ENCODE data around the gene IGF2BP2. TPM values are rescaled to one million over a fixed set of nuclear protein-coding genes. Genes with fewer than 3 reads are reported as not detected.

Gene IGF2BP2
- total RNA-seq, 1 donor, result 67.8 TPM

GRCh38 chr3:185797993-185798830 is 26.6 kb downstream of the IGF2BP2 start:
- TF ChIP-seq, protein P1, sequence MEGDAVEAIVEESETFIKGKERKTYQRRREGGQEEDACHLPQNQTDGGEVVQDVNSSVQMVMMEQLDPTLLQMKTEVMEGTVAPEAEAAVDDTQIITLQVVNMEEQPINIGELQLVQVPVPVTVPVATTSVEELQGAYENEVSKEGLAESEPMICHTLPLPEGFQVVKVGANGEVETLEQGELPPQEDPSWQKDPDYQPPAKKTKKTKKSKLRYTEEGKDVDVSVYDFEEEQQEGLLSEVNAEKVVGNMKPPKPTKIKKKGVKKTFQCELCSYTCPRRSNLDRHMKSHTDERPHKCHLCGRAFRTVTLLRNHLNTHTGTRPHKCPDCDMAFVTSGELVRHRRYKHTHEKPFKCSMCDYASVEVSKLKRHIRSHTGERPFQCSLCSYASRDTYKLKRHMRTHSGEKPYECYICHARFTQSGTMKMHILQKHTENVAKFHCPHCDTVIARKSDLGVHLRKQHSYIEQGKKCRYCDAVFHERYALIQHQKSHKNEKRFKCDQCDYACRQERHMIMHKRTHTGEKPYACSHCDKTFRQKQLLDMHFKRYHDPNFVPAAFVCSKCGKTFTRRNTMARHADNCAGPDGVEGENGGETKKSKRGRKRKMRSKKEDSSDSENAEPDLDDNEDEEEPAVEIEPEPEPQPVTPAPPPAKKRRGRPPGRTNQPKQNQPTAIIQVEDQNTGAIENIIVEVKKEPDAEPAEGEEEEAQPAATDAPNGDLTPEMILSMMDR (IDR thresholded peaks at IDR 0.05; ENCODE audit: insufficient read depth, low read depth, low read length), result no peak
- no peak overlapping the region for H3K4me3 ChIP-seq (ENCODE audit: low read depth, low read length)
- no peak for DNase-seq (ENCODE audit: low read depth)

DNA sequence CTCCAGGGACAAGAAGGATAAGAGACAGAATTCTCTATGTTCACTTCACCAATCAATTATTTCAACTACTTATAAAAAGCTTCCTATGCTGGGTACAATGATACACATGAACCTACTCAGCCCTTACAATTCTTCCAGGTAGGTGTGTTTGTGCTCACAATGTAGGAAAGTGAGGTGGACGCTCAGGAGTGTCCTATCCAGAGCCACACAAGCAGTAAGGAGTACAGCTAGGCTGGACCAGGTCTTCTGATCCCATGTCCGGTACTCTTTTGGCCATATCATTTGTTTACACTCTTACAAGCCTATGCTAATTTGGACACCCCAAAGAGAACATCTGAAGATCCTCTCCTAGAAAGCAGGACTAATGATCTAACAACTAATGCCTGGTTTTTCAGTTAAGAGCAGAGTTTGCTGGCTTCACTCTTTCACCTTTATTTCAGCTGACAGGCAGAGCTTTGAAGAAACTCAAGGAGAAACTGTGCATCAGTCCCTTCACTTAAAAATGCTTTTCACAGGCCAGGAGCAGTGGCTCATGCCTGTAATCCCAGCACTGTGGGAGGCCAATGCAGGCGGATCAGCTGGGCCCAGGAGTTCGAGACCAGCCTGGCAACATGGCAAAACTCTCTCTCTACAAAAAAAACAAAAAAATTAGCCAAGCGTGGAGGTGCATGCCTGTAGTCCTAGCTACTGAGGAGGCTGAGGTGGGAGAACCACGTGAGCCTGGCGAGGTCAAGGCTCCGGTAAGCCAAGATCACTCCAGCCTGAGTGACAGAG is 27.5 kb downstream of the IGF2BP2 start:
- TF ChIP-seq, protein P1 (IDR thresholded peaks at IDR 0.05; ENCODE audit: insufficient read depth, low read depth, low read length), result no peak
- DNase-seq (ENCODE audit: low read depth), result no peak
- no peak overlapping the region for H3K4me3 ChIP-seq (ENCODE audit: low read depth, low read length)

- no peak overlapping the region for H3K4me3 ChIP-seq (ENCODE audit: low read depth, low read length)
- TF ChIP-seq, protein P1 (IDR thresholded peaks at IDR 0.05; ENCODE audit: insufficient read depth, low read depth, low read length), result no peak
- DNase-seq (ENCODE audit: low read depth), result peak; percentile 44
Measured at GRCh38 chr3:185796431-185797107, 28.3 kb downstream of the IGF2BP2 start.

DNA sequence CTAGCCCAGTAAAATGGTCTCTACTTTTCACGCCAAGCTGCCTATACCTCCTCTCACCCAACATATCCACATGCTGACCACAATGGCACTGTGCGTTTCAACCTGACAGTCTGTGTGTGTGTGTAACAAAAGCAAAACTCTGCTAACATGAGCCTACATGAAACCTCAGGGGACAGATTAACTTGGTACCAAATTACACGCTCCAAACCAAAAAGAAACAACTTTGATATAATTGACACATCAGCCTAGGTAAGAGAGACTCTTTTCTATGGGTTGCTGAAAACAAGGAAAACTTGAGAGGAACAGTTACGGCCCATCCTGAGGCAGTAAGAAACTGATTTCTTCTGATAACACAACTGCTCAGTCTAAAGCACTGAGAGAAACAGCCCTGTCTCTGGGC is 31.5 kb downstream of the IGF2BP2 start:
- TF ChIP-seq, protein P1 (IDR thresholded peaks at IDR 0.05; ENCODE audit: insufficient read depth, low read depth, low read length), result no peak

GRCh38 chr3:185792955-185793354 is 31.9 kb downstream of the IGF2BP2 start:
- DNase-seq (ENCODE audit: low read depth), result no peak
- no peak overlapping the region for H3K4me3 ChIP-seq (ENCODE audit: low read depth, low read length)
- TF ChIP-seq, protein P1 (IDR thresholded peaks at IDR 0.05; ENCODE audit: insufficient read depth, low read depth, low read length), result no peak

More for the DNA sequence above, 31.5 kb downstream of the IGF2BP2 start:
- no peak for DNase-seq (ENCODE audit: low read depth)
- H3K4me3 ChIP-seq (ENCODE audit: low read depth, low read length), result no peak overlapping the region

DNA sequence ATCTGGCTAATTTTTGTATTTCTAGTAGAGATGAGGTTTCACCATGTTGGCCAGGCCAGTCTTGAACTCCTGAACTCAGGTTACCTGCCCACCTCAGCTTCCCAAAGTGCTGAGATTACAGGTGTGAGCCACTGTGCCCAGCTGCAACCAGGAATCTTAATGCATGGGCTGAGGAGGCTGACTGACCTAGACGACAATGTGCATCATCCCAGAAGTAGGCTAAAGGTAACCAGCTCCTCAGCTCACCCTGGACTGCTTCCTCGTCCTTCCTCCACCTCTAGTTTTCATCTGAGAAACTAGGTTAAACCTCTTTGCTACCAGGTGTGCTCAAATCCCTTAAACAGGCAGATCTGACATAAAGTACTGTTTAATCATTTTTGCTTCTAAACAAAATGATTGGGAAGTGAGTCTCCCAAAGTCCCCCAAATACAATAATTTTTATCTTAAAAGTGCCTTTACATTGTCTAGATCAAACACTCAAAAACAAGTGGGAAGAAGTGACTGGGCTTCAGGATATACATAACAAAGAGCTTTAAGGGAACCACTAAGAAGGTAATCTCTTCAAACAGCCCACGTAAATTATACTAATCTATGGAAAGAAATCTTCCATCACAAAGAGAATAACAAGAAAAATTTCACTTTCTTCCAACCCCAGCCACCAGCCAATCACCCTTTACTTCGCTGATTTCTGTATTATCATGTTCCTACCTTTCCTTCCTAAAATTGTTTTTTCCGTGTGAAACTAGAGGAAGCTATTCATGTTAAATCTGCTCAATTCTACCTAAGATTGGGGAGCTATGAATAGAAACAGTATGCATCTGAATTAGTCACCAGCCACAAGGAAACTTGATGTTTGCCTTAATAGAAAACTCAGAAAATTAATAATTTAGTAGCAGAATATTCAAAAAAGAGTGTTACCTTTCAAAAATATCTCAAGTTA is 34.7 kb downstream of the IGF2BP2 start:
- TF ChIP-seq, protein P1 (IDR thresholded peaks at IDR 0.05; ENCODE audit: insufficient read depth, low read depth, low read length), result no peak
- H3K4me3 ChIP-seq (ENCODE audit: low read depth, low read length), result no peak overlapping the region
- no peak for DNase-seq (ENCODE audit: low read depth)
